ENCODE data around the gene TPH1. TPM values are rescaled to one million over a fixed set of nuclear protein-coding genes. Genes with fewer than 3 reads are reported as not detected.

The TPH1 gene
- total and polyA plus RNA-seq, 10 of the 15 experiments (the other 5 are each of a cell fraction or from before 2014, with no cell fraction given), result 0.05 to 0.82 (median 0.29) TPM

- no peak for TF ChIP-seq CTCF (IDR thresholded peaks at IDR 0.05 in 2 of 3, conservative IDR thresholded peaks at IDR 0.05 in 1 of 3; ENCODE audit: control insufficient read depth in 2 of 3, extremely low read depth in 1 of 3, insufficient read depth in 1 of 3, low read depth in 3 of 3, low read length in 3 of 3)
- no peak for TF ChIP-seq RAD51 (IDR thresholded peaks at IDR 0.05)
- TF ChIP-seq TCF7 (IDR thresholded peaks at IDR 0.05; ENCODE audit: borderline replicate concordance), result no peak
- TF ChIP-seq IRF5 (IDR thresholded peaks at IDR 0.05; ENCODE audit: borderline replicate concordance), result no peak
- TF ChIP-seq JUND (IDR thresholded peaks at IDR 0.05; ENCODE audit: low read depth, low read length), result no peak
- TF ChIP-seq MLLT1 (IDR thresholded peaks at IDR 0.05), result no peak
Observed at GRCh38 chr11:18010977-18011586, 35.0 kb downstream of the TPH1 start (continued).
